HEK293 (cell line): ENCODE measurements around the gene ANO1.
"Not testable (repeated sequence)": the region's sequence is repeated elsewhere in the genome, so short reads cannot be mapped to it uniquely, and the experiment has no call there.

ENCODE experiments used
- CTCF ChIA-PET: fragments of 350-600 bp; formaldehyde crosslinking; extraction: SDS; loops from one replicate; lab custom pipeline; 2021; ENCODE audit warnings: antibody characterized with exemption; lab: Yijun Ruan, JAX
- POLR2A ChIA-PET: fragments of 300-600 bp; formaldehyde crosslinking; extraction: SDS; loops from one replicate; lab custom pipeline; 2020; ENCODE audit warnings: antibody characterized with exemption, inconsistent platforms; lab: Yijun Ruan, JAX
- H3K27ac ChIP-seq: fragments of 200-500 bp; sonication (Bioruptor generic); 2 replicates; pipeline ENCODE4 v1.5.1; 2014; ENCODE audit warnings: low read depth, low read length, control low read depth, inconsistent platforms; ENCODE audit errors: extremely low read depth
- H3K36me3 ChIP-seq, 2 experiments: fragments of 200-500 bp in 1 of 2; sonication (Bioruptor generic) in 1 of 2; 1 replicate in 1 of 2; 2 replicates in 1 of 2; pipeline ENCODE4 v1.5.1; 2014 to 2017; ENCODE audit warnings: inconsistent platforms in 2 of 2, low read length in 2 of 2; ENCODE audit not compliant: control insufficient read depth in 2 of 2, insufficient read depth in 1 of 2
- H3K4me1 ChIP-seq: fragments of 200-500 bp; sonication (Bioruptor generic); 2 replicates; pipeline ENCODE4 v1.5.1; 2014; ENCODE audit warnings: mild to moderate bottlenecking, low read length, inconsistent platforms; ENCODE audit not compliant: control insufficient read depth, insufficient read depth
- H3K4me3 ChIP-seq: 2 replicates; pipeline ENCODE4 v1.5.1; 2011; ENCODE audit warnings: low read depth, mild to moderate bottlenecking, control low read depth, low read length, moderate library complexity
- H3K9me3 ChIP-seq: fragments of 200-500 bp; sonication (Bioruptor generic); 2 replicates; pipeline ENCODE4 v1.5.1; 2014; ENCODE audit warnings: low read depth, low read length, inconsistent platforms; ENCODE audit not compliant: control insufficient read depth, insufficient read depth
- GLI2 ChIP-seq: fragments of 450-650 bp; formaldehyde crosslinking; IDR thresholded peaks from 2 replicates; pipeline ENCODE4; 2017; ENCODE audit warnings: missing biosample characterization, missing genetic modification characterization, low read depth, borderline replicate concordance
- HOXD13 ChIP-seq: sonication (generic); formaldehyde crosslinking; IDR thresholded peaks from 2 replicates; pipeline ENCODE4 v1.8.0; 2022; ENCODE audit warnings: missing genetic modification reagents, borderline replicate concordance
- KLF10 ChIP-seq: fragments of 450-650 bp; IDR thresholded peaks from 2 replicates; pipeline ENCODE4 v1.5.1; 2018; ENCODE audit warnings: missing biosample characterization, mild to moderate bottlenecking, missing genetic modification characterization
- OSR2 ChIP-seq: fragments of 450-650 bp; formaldehyde crosslinking; IDR thresholded peaks from 2 replicates; pipeline ENCODE4 v1.5.1; 2016; ENCODE audit warnings: missing biosample characterization, missing genetic modification characterization
- PBX3 ChIP-seq: sonication (generic); formaldehyde crosslinking; IDR thresholded peaks from 2 replicates; pipeline ENCODE4 v1.8.1; 2022; ENCODE audit warnings: mild to moderate bottlenecking, moderate library complexity, missing genetic modification reagents
- PRDM10 ChIP-seq: fragments of 450-650 bp; formaldehyde crosslinking; IDR thresholded peaks from 2 replicates; pipeline ENCODE4 v1.5.1; 2016; ENCODE audit warnings: missing biosample characterization, missing genetic modification characterization
- SP7 ChIP-seq: fragments of 450-650 bp; formaldehyde crosslinking; IDR thresholded peaks from 2 replicates; pipeline ENCODE4 v1.5.1; 2016; ENCODE audit warnings: missing biosample characterization, missing genetic modification characterization
- TRIM28 ChIP-seq: IDR thresholded peaks from 2 replicates; pipeline ENCODE4 v1.6.1; 2011; ENCODE audit warnings: low read length, control low read depth, borderline replicate concordance
- TSHZ1 ChIP-seq: fragments of 450-650 bp; formaldehyde crosslinking; IDR thresholded peaks from 2 replicates; pipeline ENCODE4 v1.5.1; 2016; ENCODE audit warnings: missing biosample characterization, missing genetic modification characterization, borderline replicate concordance
- YY2 ChIP-seq: fragments of 450-650 bp; formaldehyde crosslinking; IDR thresholded peaks from 2 replicates; pipeline ENCODE4 v1.5.1; 2016; ENCODE audit warnings: missing biosample characterization, missing genetic modification characterization
- ZBTB1 ChIP-seq: fragments of 450-650 bp; formaldehyde crosslinking; IDR thresholded peaks from 2 replicates; pipeline ENCODE4 v1.5.1; 2016; ENCODE audit warnings: missing biosample characterization, missing genetic modification characterization
- ZNF211 ChIP-seq: fragments of 450-650 bp; formaldehyde crosslinking; IDR thresholded peaks from 2 replicates; pipeline ENCODE4 v1.5.1; 2016; ENCODE audit warnings: low read depth, missing biosample characterization, missing genetic modification characterization
- ZNF221 ChIP-seq: fragments of 450-650 bp; formaldehyde crosslinking; IDR thresholded peaks from 2 replicates; pipeline ENCODE4 v1.5.1; 2017; ENCODE audit warnings: missing biosample characterization, missing genetic modification characterization, borderline replicate concordance
- ZNF292 ChIP-seq: fragments of 450-650 bp; formaldehyde crosslinking; IDR thresholded peaks from 2 replicates; pipeline ENCODE4 v1.5.1; 2016; ENCODE audit warnings: low read depth, missing biosample characterization, missing genetic modification characterization, borderline replicate concordance
- ZNF449 ChIP-seq: fragments of 450-650 bp; formaldehyde crosslinking; IDR thresholded peaks from 2 replicates; pipeline ENCODE4 v1.5.1; 2017; ENCODE audit warnings: missing biosample characterization, mild to moderate bottlenecking, missing genetic modification characterization, moderate library complexity
- ZNF610 ChIP-seq: fragments of 450-650 bp; formaldehyde crosslinking; IDR thresholded peaks from 2 replicates; pipeline ENCODE4 v1.5.1; 2016; ENCODE audit warnings: missing biosample characterization, missing genetic modification characterization, borderline replicate concordance
- ZNF624 ChIP-seq: fragments of 450-650 bp; formaldehyde crosslinking; IDR thresholded peaks from 2 replicates; pipeline ENCODE4 v1.5.1; 2017; ENCODE audit warnings: missing biosample characterization, missing genetic modification characterization
- ZNF776 ChIP-seq: fragments of 450-650 bp; formaldehyde crosslinking; IDR thresholded peaks from 2 replicates; pipeline ENCODE4 v1.5.0; 2017; ENCODE audit warnings: missing biosample characterization, missing genetic modification characterization, borderline replicate concordance

Gene ANO1

GRCh38 chr11:70212227-70212811 is 134.2 kb downstream of the ANO1 start:
- H3K4me1 ChIP-seq, result no peaks in the 10 kb centered on the region
- H3K9me3 ChIP-seq, result no peaks in the 10 kb centered on the region
- H3K27ac ChIP-seq, result no peak overlapping the region
- peaks cover 3 to 12% of the 10 kb centered on the region in 2 experiments; a peak in 2 of 3 replicates for H3K36me3 ChIP-seq
- TF ChIP-seq ZNF211 (tag by site-specific recombination), result no peak
- no peak for TF ChIP-seq HOXD13 (CRISPR knock-in tag)
- TF ChIP-seq ZNF449 (tag by site-specific recombination), result peak; percentile 59; the same call in 1 of the 2 replicates
- TF ChIP-seq, all 188 proteins: peak for 1
- ChIA-PET POLR2A (no interaction called here), CTCF (no interaction called here)
- H3K4me3 ChIP-seq, result no peak overlapping the region

- H3K4me3 ChIP-seq, POLR2A ChIA-PET, CTCF ChIA-PET, H3K27ac ChIP-seq, H3K4me1 ChIP-seq, H3K36me3 ChIP-seq, H3K9me3 ChIP-seq: not testable (repeated sequence)
Measured at GRCh38 chr11:70217388-70217787, 139.3 kb downstream of the ANO1 start.

- H3K27ac ChIP-seq, H3K36me3 ChIP-seq, CTCF ChIA-PET, H3K4me1 ChIP-seq, H3K4me3 ChIP-seq, POLR2A ChIA-PET, H3K9me3 ChIP-seq: not testable (repeated sequence)
Measured at GRCh38 chr11:70218076-70218475, 140.0 kb downstream of the ANO1 start.

- H3K9me3 ChIP-seq, result no peaks in the 10 kb centered on the region
- H3K27ac ChIP-seq, result no peak overlapping the region
- H3K36me3 ChIP-seq, result no peaks in the 10 kb centered on the region
- CTCF ChIA-PET, result interaction anchor here (0.6 kb wide), 1 partner anchor 178 kb away, joined by 3 read pairs; no protein-coding TSS in a partner anchor
- H3K4me3 ChIP-seq, result no peak overlapping the region
- H3K4me1 ChIP-seq, result no peaks in the 10 kb centered on the region
- POLR2A ChIA-PET, result no interaction called here
- TF ChIP-seq ZNF292 (tag by site-specific recombination) (no peak), OSR2 (tag by site-specific recombination) (no peak), ZNF610 (no peak), KLF10 (tag by site-specific recombination) (no peak), PRDM10 (tag by site-specific recombination) (no peak), ZNF776 (tag by site-specific recombination) (no peak), YY2 (no peak), GLI2 (tag by site-specific recombination) (no peak), ZNF221 (tag by site-specific recombination) (no peak), SP7 (tag by site-specific recombination) (no peak), TSHZ1 (tag by site-specific recombination) (no peak), ZBTB1 (no peak), PBX3 (CRISPR knock-in tag) (no peak), TRIM28 (no peak), ZNF624 (tag by site-specific recombination) (no peak)
Measured at GRCh38 chr11:70220136-70220535, 142.0 kb downstream of the ANO1 start.
